ENCODE results near the gene TRMT11.

GRCh38 chr6:126086560-126086959 lies 100.2 kb downstream of the TRMT11 start:
- TF ChIP-seq CTCF (tag by site-specific recombination; IDR thresholded peaks at IDR 0.05) (no peak), KLF10 (tag by site-specific recombination; IDR thresholded peaks at IDR 0.05) (no peak), ZNF768 (tag by site-specific recombination; IDR thresholded peaks at IDR 0.05) (no peak), ZNF677 (tag by site-specific recombination; IDR thresholded peaks at IDR 0.05) (no peak), ZNF639 (tag by site-specific recombination; IDR thresholded peaks at IDR 0.05) (no peak), PBX3 (CRISPR knock-in tag; IDR thresholded peaks at IDR 0.05) (no peak), ZNF704 (tag by site-specific recombination; IDR thresholded peaks at IDR 0.05) (no peak)
